ENCODE measurements around the gene SLX9. TPM values are rescaled to one million over a fixed set of nuclear protein-coding genes. Genes with fewer than 3 reads are reported as not detected.

SLX9 gene
- total and polyA plus RNA-seq, 8 donors, result 5.4 to 83.4 (median 19.3) TPM

DNA sequence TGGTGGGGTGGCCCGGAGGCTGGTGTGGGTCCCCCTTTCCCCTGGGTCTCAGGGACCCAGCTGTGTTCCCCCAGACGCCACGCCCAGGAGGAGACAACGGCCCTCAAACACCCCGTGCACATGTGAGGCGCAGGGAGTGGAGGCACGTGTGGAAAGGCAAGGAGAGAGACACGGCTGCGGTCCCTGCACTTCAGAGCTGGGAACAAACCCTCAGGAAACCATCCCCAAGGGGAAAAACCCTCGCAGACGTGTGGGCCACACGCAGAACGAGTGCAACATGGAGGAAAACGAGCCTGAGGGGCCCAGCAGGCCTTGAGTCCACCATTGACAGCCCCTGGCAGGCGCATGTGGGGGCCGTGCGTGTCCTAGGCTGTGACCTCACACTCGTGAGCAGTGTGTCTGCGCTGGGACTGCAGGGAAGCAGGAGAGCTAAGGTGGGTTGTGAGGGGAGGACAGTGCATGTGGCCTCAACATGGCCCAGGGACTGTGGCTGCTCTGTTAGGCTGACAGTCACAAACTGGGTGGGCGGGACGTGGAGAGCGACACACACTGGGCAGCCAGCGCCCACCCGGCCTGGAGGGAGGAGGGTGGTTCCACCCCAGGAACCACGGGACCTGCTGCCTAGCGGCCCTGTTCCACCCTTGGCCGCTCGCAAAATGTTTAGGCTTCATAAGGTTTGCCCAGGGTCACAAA, 39.1 kb upstream of the SLX9 start:
- DNase-seq, result no peak

DNA sequence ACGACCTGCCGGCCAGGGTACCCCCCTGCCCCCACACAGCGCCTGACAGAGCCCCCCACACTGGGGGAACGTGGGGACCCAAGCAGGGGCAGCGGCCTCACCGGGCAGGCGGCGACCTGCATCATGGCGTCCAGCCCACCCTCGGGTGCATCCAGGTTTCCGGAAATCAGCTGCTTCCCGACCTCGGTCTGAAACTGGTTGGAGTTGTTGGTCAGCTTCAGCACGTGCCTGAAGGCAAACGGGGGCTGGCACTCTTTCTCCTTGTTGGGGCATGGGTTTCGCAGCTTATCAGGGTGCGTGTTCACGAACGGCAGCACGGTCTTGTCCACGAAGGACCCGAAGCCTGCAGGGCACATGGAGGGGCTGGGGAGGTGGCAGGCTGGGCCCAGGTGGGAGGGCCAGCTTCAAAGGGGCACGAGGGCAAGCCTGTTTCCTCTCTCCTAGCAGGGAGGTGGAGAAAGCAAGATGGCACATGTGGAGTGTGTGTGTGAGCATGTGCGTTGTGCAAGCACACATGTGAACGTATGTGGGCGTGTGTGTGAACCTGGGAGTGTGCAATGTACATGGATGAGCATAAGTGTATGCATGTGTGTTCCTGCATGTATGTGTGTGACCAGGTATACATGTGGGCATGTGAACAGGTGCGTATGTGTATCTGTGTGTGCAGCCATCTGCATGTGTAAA, 38.3 kb upstream of the SLX9 start:
- Histone ChIP-seq H3K27me3 (peaks cover 0 to 24% (median 0%) of the 10 kb centered on the region in 3 donors), H3K27ac (no peak overlapping the region), H3K9me3 (no peaks in the 10 kb centered on the region), H3K4me3 (no peak overlapping the region), H3K4me1 (peaks cover 0 to 22% (median 12%) of the 10 kb centered on the region in 4 donors), H3K36me3 (peaks cover 0 to 55% (median 19%) of the 10 kb centered on the region in 4 donors)
- no peak for DNase-seq
- WGBS, 5 donors, result 58 to 70% (median 62%) methylated on average over 12 to 27 of the region's 27 CpGs
- intact Hi-C loops (cut with DNase I; ENCODE audit: low total_unique reads), result no loop called here
- TF ChIP-seq EP300 (IDR thresholded peaks at IDR 0.05), result no peak
- TF ChIP-seq POLR2AphosphoS5 (IDR thresholded peaks at IDR 0.05), result no peak
- TF ChIP-seq POLR2A (IDR thresholded peaks at IDR 0.05), result no peak
- TF ChIP-seq, protein P1, sequence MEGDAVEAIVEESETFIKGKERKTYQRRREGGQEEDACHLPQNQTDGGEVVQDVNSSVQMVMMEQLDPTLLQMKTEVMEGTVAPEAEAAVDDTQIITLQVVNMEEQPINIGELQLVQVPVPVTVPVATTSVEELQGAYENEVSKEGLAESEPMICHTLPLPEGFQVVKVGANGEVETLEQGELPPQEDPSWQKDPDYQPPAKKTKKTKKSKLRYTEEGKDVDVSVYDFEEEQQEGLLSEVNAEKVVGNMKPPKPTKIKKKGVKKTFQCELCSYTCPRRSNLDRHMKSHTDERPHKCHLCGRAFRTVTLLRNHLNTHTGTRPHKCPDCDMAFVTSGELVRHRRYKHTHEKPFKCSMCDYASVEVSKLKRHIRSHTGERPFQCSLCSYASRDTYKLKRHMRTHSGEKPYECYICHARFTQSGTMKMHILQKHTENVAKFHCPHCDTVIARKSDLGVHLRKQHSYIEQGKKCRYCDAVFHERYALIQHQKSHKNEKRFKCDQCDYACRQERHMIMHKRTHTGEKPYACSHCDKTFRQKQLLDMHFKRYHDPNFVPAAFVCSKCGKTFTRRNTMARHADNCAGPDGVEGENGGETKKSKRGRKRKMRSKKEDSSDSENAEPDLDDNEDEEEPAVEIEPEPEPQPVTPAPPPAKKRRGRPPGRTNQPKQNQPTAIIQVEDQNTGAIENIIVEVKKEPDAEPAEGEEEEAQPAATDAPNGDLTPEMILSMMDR (IDR thresholded peaks at IDR 0.05), result no peak

More for the DNA sequence above, 39.1 kb upstream of the SLX9 start:
- Histone ChIP-seq H3K27ac (no peak overlapping the region), H3K4me3 (no peak overlapping the region), H3K36me3 (peaks cover 0 to 53% (median 19%) of the 10 kb centered on the region in 4 donors), H3K27me3 (peaks cover 0 to 25% (median 0%) of the 10 kb centered on the region in 3 donors), H3K4me1 (peaks cover 0 to 19% (median 11%) of the 10 kb centered on the region in 4 donors), H3K9me3 (no peaks in the 10 kb centered on the region)
- TF ChIP-seq, protein P1 (IDR thresholded peaks at IDR 0.05), result no peak
- TF ChIP-seq EP300 (IDR thresholded peaks at IDR 0.05) (no peak), POLR2A (IDR thresholded peaks at IDR 0.05) (no peak), POLR2AphosphoS5 (IDR thresholded peaks at IDR 0.05) (no peak)
- intact Hi-C loops (cut with DNase I; ENCODE audit: low total_unique reads), result no loop called here
- 75 to 86% (median 79%) methylated on average over 17 to 28 of the region's 28 CpGs for WGBS, 5 donors

DNA sequence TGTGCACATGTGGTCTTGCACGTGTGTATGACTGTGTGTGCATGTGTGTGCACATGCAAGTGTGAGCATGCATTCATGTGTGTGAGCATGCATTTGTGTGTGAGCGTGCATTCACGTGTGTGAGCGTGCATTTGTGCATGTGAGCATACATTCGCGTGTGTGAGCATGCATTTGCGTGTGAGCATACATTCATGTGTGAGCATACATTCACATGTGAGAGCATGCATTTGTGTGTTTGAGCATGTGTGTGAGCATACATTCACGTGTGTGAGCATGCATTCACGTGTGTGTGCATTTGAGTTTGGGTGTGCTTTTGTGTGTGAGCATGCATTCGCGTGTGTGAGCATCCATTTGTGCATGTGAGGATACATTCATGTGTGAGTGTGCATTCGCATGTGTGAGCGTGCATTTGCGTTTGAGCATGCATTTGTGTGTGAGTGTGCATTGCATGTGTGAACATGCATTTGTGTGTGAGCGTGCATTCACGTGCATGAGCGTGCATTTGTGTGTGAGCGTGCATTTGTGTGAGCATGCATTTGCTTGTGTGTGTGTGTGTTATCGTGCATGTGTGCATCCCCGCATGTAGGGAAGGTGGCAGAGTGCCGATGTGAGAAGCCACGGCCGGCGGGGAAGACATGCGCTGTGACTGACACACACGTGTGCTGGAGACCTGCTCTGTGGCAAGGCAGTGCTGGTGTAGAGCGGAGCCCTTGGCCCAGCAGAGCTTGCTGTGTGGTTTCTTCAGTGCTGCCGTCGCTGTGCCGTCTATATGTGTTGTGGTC, 37.4 kb upstream of the SLX9 start:
- H3K27me3 ChIP-seq, result peaks cover 0 to 19% (median 0%) of the 10 kb centered on the region in 3 donors
- intact Hi-C loops (cut with DNase I; ENCODE audit: low total_unique reads), result no loop called here
- H3K4me3 ChIP-seq, result no peak overlapping the region
- peaks cover 0 to 58% (median 19%) of the 10 kb centered on the region in 4 donors for H3K36me3 ChIP-seq
- no peaks in the 10 kb centered on the region for H3K9me3 ChIP-seq
- H3K27ac ChIP-seq, result no peak overlapping the region
- WGBS, 5 donors, result 89 to 92% (median 91%) methylated on average over 30 of the region's 30 CpGs
- peaks cover 0 to 27% (median 16%) of the 10 kb centered on the region in 4 donors for H3K4me1 ChIP-seq
- no peak for DNase-seq
- TF ChIP-seq, protein P1 (IDR thresholded peaks at IDR 0.05), result no peak
- TF ChIP-seq EP300 (IDR thresholded peaks at IDR 0.05) (no peak), POLR2A (IDR thresholded peaks at IDR 0.05) (no peak), POLR2AphosphoS5 (IDR thresholded peaks at IDR 0.05) (no peak)

GRCh38 chr21:44903050-44903685, 36.7 kb upstream of the SLX9 start:
- H3K9me3 ChIP-seq, result no peaks in the 10 kb centered on the region
- peaks cover 0 to 19% (median 0%) of the 10 kb centered on the region in 3 donors for H3K27me3 ChIP-seq
- TF ChIP-seq POLR2A (IDR thresholded peaks at IDR 0.05) (no peak), EP300 (IDR thresholded peaks at IDR 0.05) (no peak), POLR2AphosphoS5 (IDR thresholded peaks at IDR 0.05) (no peak)
- TF ChIP-seq, protein P1 (IDR thresholded peaks at IDR 0.05), result no peak
- no peak overlapping the region for H3K27ac ChIP-seq
- H3K4me1 ChIP-seq, result peaks cover 0 to 34% (median 20%) of the 10 kb centered on the region in 4 donors
- WGBS, 5 donors, result 64 to 76% (median 73%) methylated on average over 7 to 18 of the region's 18 CpGs
- intact Hi-C loops (cut with DNase I; ENCODE audit: low total_unique reads), result no loop called here
- H3K36me3 ChIP-seq, result peaks cover 0 to 58% (median 19%) of the 10 kb centered on the region in 4 donors
- DNase-seq, result no peak
- no peak overlapping the region for H3K4me3 ChIP-seq

All from stomach (tissue), 9 donors.